MV-4-11 (cell line): ENCODE results near the gene MAPK10.

Experiments
- DNase-seq: peaks from one replicate; lab custom pipeline; 2025; lab: John Stamatoyannopoulos, UW

Gene MAPK10

GRCh38 chr4:86278126-86278525, 81.7 kb downstream of the MAPK10 start:
- DNase-seq: no peak

DNA sequence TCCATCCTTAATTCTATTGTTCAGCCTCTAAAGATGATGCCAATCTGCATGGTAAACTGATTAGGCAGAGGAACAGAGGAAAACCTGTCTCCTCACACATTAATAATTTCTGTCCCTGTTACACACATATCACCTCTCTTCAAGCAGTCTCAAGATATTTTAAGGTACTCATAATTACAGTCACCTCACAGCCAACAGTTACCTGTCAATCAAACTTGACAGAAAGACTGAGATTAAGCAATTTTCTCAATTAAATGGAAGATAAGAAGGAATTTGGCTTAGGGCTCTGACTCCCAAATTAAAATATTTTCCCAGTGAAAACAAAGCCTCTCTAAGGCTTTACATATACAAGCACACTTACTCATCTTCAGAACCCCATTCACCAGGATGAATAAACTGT, 85.2 kb downstream of the MAPK10 start:
- no peak for DNase-seq

- no peak for DNase-seq
Observed at GRCh38 chr4:86272669-86273068, 87.2 kb downstream of the MAPK10 start.

GRCh38 chr4:86271057-86271456, 88.8 kb downstream of the MAPK10 start:
- DNase-seq: no peak

GRCh38 chr4:86269354-86269753, 90.5 kb downstream of the MAPK10 start:
- DNase-seq: no peak

GRCh38 chr4:86264241-86264640, 95.6 kb downstream of the MAPK10 start:
- no peak for DNase-seq

- DNase-seq: no peak
Observed at GRCh38 chr4:86261636-86262035, 98.2 kb downstream of the MAPK10 start.

- DNase-seq: no peak
Observed at GRCh38 chr4:86256086-86256485, 103.8 kb downstream of the MAPK10 start.

DNA sequence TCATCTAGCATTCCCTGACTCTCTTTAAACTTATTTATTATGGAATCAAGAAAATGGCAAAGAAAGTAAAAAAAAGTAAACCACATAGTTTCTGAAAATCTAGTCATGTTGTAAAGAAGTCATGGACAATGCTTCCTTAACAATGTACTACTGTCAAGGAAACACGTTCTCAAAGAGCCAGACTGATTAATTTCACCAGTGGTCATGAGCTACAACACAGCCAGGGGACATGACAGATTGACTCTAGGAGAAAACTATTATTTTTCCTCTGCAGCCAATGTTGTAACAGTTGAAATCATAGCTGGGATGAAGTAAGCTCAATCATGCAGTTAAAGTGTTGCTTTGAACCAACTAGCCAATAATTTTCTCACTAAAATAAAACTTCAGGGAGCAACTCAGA, 109.2 kb downstream of the MAPK10 start:
- DNase-seq: no peak

DNA sequence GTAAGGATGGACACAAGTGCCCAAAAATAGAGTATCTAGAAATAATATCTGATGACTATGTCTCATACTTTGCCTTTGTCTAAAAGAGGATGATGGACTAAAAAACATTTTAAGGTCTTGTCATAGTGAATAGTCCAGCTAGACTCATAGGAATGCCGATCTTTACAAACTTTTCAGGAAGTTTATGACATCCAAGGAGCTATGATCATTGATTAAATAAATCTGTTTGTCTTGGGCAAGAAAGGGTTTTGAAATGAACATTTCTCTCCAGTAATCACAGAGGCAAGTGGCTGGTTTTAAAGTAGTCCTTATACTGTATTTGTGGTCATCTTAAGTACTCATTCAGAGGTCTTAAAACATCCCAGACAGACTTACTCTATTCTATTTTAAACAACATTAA, 109.8 kb downstream of the MAPK10 start:
- DNase-seq: no peak

GRCh38 chr4:86249074-86249473, 110.8 kb downstream of the MAPK10 start:
- DNase-seq: no peak

DNA sequence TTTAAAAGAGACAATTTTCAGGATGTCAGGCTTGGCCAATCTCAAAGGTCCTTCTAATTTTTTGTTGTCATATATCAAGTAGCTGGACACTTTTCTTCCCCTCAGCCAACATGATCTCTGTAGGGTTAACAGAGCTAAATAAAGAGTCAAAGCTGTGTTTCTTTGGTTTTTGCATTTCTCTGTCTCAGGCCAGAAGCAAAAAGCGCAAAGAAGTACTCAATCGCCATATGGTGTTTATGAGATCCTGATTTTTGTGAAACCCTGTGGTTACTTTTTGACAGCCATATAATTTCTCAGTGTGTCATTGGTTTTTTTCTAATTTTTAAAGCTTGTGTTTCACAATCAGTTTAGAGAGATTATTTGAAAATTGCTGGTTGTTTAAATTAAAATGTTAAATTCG, 111.9 kb downstream of the MAPK10 start:
- no peak for DNase-seq

DNA sequence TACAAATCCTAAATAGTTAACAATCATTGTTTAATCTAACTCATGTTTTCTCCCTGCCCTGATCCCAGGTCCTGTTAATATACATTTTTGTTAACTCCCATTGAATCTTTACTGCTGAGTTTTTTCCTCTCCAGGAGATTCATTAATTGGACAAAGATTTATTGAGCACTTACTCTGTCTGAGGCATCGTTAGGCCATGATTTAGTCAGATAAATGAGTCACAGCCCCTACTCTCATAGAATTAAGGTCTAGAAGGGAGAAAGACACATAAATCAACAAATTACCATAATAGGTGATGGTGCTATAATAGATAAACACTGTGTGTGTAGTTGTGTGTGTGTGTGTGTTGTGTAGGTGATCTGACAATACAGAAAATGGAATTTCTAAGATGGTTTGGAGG, 112.5 kb downstream of the MAPK10 start:
- no peak for DNase-seq

GRCh38 chr4:86243750-86244149, 116.1 kb downstream of the MAPK10 start:
- no peak for DNase-seq

- no peak for DNase-seq
Observed at GRCh38 chr4:86242677-86243076, 117.2 kb downstream of the MAPK10 start.

- no peak for DNase-seq
Observed at GRCh38 chr4:86235549-86235948, 124.3 kb downstream of the MAPK10 start.

DNA sequence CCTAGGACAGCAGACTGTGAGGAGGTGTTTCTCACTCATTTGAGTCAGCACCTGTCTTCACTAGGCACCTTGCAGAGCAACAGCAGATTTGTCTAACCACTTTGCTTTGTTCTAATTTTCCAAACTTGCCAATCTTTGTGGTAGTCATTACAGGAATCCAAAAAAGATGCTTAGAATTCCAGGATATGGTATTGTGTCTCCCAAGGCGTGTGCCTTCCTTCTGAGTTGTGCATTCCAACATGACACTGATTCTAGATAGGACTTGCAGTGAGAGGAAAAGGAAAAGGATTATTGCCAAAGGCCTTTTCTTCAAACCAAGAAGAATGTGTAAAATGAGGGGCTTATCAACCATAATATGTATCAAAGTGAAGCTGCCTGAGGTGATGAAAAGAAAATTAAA, 126.2 kb downstream of the MAPK10 start:
- no peak for DNase-seq

DNA sequence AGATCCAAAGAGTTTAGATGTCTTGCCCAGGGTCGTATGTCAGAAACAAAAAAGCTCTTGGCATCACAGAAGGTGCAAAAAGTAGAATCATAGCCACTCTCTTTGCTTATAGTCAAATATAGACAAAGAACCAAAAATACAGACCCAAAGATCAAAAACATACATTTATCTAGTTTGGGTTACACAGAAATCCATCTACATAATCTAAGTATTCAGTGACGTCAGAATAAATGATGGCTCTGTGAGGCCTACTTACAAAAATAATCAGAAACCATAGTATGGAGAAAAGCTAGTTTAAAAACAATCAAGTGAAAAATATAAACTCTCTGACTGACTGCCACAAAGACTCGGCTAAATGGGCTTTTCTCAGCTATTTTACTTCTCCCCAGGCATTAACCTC, 126.8 kb downstream of the MAPK10 start:
- DNase-seq: no peak

DNA sequence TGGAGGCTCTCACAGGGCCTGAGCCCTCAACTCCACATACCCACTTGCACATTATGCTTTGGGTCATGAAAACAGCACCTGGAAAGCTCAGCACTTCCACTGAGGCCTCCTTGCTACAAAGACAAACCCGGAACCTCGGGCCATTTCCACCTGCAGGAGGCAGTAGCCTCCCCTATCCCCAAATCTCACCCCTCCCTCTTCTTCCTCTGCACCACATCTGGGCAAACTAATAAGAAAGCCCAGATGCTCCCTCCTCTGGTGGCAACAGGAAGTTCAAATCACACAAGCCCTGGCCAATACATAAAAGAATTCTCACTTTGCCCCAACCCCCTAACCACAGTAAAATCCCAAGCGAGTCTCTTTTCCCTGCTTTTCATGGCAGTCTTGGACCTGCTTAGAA, 136.4 kb downstream of the MAPK10 start:
- DNase-seq: no peak

- DNase-seq: no peak
Observed at GRCh38 chr4:86221002-86221401, 138.9 kb downstream of the MAPK10 start.

DNA sequence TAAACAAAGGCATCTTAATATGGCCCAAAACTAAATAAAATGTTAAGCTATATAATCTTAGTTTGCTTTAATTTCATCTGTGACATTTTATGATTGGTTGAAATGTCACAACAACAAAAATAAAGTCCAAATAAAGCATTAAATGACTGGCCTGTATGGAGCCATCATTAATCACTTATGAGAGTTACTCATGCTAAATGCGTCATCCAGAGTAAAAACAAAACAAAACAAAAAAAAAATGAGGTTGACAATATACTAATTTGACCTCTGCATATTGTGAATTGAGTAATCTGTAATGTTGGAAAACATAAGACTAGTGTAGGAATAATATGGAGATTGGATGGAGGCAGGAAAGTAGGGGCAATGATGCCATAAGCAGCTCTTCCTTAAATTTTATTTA, 139.7 kb downstream of the MAPK10 start:
- no peak for DNase-seq

DNA sequence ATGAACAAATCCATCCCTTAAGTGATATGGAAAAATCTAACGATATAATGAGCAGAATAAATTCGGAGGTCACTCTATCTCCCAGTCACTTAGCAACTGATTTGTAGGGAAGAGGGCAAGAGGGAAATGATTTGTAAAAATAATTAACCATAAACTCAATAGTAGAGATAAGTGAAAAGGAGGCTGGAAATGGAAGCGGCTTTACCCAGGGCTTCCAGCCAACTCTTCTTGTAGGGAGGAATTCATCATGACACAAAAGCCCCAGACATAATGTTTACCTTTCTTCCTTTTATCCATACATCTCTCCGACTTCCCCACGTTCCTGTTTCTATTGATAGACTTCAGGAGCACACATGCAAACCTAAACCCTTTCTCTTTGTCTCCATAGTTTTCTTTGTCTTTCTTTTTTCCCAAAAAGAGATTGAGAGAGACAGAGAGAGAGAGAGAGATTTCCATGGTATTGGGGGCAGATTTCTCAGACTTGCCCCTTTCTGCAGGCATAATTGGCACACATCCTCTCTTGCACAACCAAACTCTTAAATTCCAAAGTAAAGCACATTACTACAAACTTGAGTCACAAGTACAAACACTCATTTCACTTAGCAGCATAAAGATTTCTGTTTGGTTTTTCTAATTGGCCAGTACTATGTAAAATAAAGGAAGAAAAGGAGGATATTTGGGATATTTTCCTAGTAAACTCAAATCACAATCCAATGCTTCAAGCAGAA, 140.9 kb downstream of the MAPK10 start:
- no peak for DNase-seq

GRCh38 chr4:86203176-86203575, 156.7 kb downstream of the MAPK10 start:
- DNase-seq: no peak

- no peak for DNase-seq
Observed at GRCh38 chr4:86185659-86186058, 174.2 kb downstream of the MAPK10 start.

GRCh38 chr4:86184901-86185285, 175.0 kb downstream of the MAPK10 start:
- no peak for DNase-seq
